ENCODE data around the gene SNRPF. TPM values are rescaled to one million over a fixed set of nuclear protein-coding genes. Genes with fewer than 3 reads are reported as not detected.

The SNRPF gene
- total and polyA plus RNA-seq, 2 of the 8 experiments (the other 6 are each of a cell fraction or from before 2014, with no cell fraction given) = 58.5 to 79.7 TPM

GRCh38 chr12:95863337-95863736 lies 4.6 kb downstream of the SNRPF start:
- Histone ChIP-seq H3K23me2 (ENCODE audit: low read depth, low read length) (peaks cover 7% of the 10 kb centered on the region; the same call in 1 of the 2 replicates), H3K9me3 (ENCODE audit: insufficient read depth in 2 of 2, low read depth in 1 of 2, low read length in 1 of 2) (peaks cover 0 to 6% of the 10 kb centered on the region in 2 experiments; a peak in 1 of 4 replicates), H3K27me3 (replicated peaks in 1 of 4; ENCODE audit: control insufficient read depth in 3 of 4, extremely low read depth in 1 of 4, insufficient read depth in 3 of 4, low read length in 3 of 4) (no peaks in the 10 kb centered on the region), H3K14ac (ENCODE audit: insufficient read length) (no peak overlapping the region), H3K9ac (replicated peaks in 1 of 4; ENCODE audit: extremely low read depth in 1 of 4, low read depth in 3 of 4, low read length in 3 of 4) (no peak overlapping the region), H3K79me2 (ENCODE audit: control insufficient read depth in 1 of 2, insufficient read depth in 2 of 2, low read length in 2 of 2) (peaks cover 16 to 62% of the 10 kb centered on the region in 2 experiments), H2AFZ (ENCODE audit: low read length) (no peak overlapping the region), H3K56ac (replicated peaks; ENCODE audit: insufficient read length, low read depth, low read length) (no peak overlapping the region), H3K18ac (ENCODE audit: extremely low read depth, low read length) (no peak overlapping the region), H4K5ac (ENCODE audit: insufficient read length, low read depth, low read length) (no peak overlapping the region), H3K23ac (ENCODE audit: insufficient read length) (no peak overlapping the region), H2BK12ac (ENCODE audit: low read depth, low read length) (no peak overlapping the region), H3K4me2 (ENCODE audit: insufficient read depth in 1 of 2, low read depth in 2 of 2, low read length in 2 of 2) (no peak overlapping the region), H2AK5ac (ENCODE audit: low read depth, low read length) (no peak overlapping the region), H2BK15ac (ENCODE audit: low read length) (no peak overlapping the region), H3K4me1 (replicated peaks in 1 of 4; ENCODE audit: control insufficient read depth in 3 of 4, insufficient read depth in 4 of 4, low read length in 3 of 4) (peaks cover 0 to 4% (median 2%) of the 10 kb centered on the region in 4 experiments; a peak in 2 of 7 replicates), H4K20me1 (replicated peaks in 1 of 2; ENCODE audit: control insufficient read depth in 1 of 2, insufficient read depth in 2 of 2, low read length in 2 of 2) (peaks cover 2 to 3% of the 10 kb centered on the region in 2 experiments), H3K79me1 (ENCODE audit: low read depth, low read length) (no peaks in the 10 kb centered on the region), H3K36me3 (ENCODE audit: control insufficient read depth in 2 of 4, insufficient read depth in 4 of 4, low read length in 3 of 4) (peaks cover 2 to 70% (median 35%) of the 10 kb centered on the region in 4 experiments), H3K4ac (replicated peaks; ENCODE audit: insufficient read length, low read depth, low read length) (no peak overlapping the region), H2BK5ac (ENCODE audit: low read depth, low read length) (no peak overlapping the region), H4K91ac (replicated peaks; ENCODE audit: insufficient read length, low read length) (no peak overlapping the region), H4K8ac (ENCODE audit: extremely low read depth, insufficient read depth, low read length) (no peak overlapping the region), H2BK20ac (ENCODE audit: low read length) (no peak overlapping the region), H2BK120ac (replicated peaks; ENCODE audit: low read depth, low read length) (no peak overlapping the region), H3K4me3 (ENCODE audit: extremely low read depth in 1 of 4, insufficient read depth in 2 of 4, low read depth in 3 of 4, low read length in 4 of 4) (no peak overlapping the region), H3K27ac (ENCODE audit: low read depth, low read length) (no peak overlapping the region)
- FAIRE-seq (no peak), DNase-seq (ENCODE audit: low read depth in 1 of 2, low spot score in 2 of 2) (no peak)
- ChIA-PET CTCF (ENCODE audit: partially characterized antibody) (interaction anchor here (2.7 kb wide), 1 partner anchor 135 kb away, joined by 8 read pairs; no protein-coding TSS in a partner anchor), POLR2A (ENCODE audit: partially characterized antibody) (interaction anchor here (0.7 to 6.7 kb wide), 2 partner anchors 9 to 17 kb away, joined by 3 to 53 read pairs; no protein-coding TSS in a partner anchor)
- TF ChIP-seq CEBPB (IDR thresholded peaks at IDR 0.05; ENCODE audit: low read depth, low read length) = no peak
- TF ChIP-seq GTF2F1 (IDR thresholded peaks at IDR 0.05; ENCODE audit: borderline replicate concordance, low read depth, low read length) = no peak
- TF ChIP-seq EP300 (IDR thresholded peaks at IDR 0.05; ENCODE audit: borderline replicate concordance in 1 of 2, low read depth in 2 of 2, low read length in 2 of 2) = no peak
